NCI-H446 (cell line): ENCODE results near the gene BMI1.
A peak's percentile ranks its signal among the peaks of the same experiment; 100 is the strongest.

Source experiments
- DNase-seq, 2 experiments: peaks; one replicate each; lab custom pipeline; 2025; lab: John Stamatoyannopoulos, UW

BMI1 gene

DNA sequence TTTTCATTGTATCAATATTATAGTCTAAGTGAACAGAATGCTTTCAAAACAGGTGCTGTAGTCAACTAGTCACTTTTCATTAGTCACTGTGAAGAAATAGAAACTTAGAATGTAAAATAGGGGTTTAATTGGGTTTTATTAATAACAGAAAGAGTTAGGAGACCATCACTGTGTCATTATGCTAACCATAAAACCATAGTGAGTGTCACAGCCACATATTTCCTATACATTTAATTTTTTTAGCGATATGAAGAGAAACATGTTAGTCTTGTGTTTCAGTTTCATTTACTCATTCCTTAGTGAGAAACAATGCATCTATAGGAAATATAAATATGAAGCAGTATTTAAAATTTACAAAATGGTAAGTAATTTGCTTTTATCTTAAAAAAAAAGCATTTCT lies 46.6 kb downstream of the BMI1 start:
- no peak for DNase-seq

DNA sequence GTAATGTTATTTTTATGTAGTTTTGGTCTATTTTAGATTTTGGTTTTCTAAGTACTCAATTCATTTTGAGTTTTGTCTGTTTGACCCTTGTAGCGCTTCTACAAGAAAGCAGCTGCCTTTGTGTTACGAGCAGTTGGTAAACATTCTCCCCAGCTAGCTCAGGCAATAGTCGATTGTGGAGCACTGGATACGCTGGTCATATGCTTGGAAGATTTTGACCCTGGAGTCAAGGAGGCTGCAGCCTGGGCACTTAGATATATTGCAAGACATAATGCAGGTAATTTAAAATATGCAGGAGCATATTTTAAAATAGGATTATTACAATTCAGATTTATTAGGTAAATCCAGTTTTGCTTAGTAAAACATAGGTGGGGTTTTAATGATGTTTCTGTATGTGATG lies 47.5 kb downstream of the BMI1 start:
- no peak for DNase-seq

DNA sequence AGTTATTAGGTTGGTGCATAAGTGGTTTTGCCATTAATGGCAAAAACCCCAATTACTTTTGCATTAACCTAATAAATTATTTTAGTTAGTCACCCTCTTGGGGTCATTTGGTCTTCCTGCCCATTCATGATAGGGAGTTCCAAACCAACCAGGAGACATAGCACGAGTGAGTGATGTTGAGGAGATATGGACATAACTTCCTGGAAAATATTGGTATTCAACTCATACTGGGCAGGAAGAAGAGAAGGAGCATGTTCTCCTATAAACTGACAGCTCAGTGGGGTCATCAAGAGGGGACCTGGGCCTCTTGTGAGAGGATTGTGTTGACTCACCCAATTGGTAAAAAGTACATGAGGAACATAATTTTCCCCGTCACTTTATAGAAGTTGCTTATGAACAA lies 48.1 kb downstream of the BMI1 start:
- no peak for DNase-seq

DNA sequence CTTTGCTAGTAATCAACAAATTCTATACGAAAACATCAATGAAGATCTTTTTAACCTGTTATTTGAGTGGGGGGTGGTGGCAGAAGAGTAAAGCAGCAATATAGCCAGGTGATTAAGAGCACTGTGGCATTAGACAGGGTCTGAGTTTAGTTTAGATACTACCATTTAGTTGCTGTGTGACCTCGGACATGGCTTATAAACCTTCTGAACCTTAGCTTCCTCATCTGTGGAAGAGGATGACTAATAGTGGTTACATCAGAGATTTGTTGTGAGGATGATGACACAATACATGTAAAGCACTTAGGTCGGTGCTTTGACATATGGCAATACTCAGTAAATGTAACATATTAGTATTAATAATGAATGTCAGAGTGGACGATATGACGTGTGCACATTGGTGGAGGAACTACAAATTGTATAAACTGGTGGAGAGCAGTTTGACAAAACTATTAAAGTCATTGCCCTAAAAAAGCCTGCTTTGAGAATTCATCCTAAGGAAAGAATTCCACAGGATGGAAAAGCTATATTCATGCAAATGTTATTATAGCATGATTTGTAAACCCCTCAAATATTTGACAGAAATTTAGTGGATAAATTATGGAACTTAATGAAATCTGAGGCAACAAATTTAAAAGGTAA lies 48.7 kb downstream of the BMI1 start:
- DNase-seq, result no peak

DNA sequence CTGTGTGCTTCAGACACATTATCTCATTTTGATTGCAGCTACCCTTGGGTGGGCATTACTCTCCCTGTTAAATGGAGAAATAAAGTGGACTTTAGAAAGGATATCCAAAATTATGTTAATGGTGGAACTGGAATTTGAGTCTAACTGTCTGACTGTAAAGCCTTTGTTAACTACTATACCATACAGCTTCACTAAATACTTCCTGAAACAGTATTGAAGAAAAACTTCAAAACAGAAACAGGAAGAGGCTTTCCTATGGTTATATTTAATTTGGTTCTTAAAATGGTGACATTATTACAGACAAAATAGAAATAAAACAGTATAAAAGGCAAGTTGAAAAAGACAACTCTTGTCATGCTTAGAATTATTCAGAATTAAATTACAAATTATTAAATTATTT lies 49.4 kb downstream of the BMI1 start:
- DNase-seq, result no peak

DNA sequence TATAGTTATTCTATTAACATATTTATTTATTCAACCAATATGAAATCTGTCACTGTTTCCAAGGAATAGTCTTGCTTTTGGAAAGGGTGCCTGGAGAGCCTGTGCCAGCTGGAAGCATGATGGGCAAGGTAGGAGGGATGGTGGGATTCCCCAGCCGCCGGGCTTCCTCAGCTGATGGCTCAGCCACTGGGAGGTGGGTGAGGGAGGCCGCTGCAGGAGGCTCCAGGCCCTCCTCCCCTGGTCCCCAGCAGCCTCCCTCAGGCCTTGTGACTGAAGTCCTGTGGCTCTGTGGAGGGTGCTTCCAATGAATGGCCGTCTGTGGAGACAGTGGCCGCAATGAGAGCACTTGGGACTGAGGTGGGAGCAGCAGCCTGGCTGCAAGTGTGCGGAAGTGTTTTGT lies 51.4 kb downstream of the BMI1 start:
- DNase-seq, result peak in 1 of 2 experiments; percentile 5

DNA sequence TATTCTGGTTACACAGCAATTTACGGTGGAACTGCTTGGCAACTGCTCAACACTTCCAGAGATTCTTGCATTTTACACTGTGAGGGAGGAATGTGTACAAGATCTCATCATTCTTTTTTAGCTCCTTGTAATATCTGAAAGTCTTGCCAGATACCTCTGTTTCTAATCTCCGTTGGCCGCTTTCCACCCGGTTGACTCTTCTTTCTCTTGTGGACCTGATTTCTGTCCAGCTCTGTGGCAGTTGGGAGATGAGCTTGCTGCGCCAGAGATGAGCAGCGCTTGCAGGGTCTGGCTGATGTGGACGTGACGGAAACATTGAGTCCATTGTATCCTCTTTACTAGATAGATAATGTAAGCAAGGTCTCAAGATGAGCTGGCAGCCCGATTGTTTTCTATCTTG lies 52.0 kb downstream of the BMI1 start:
- peak in 1 of 2 experiments; percentile 38 for DNase-seq

DNA sequence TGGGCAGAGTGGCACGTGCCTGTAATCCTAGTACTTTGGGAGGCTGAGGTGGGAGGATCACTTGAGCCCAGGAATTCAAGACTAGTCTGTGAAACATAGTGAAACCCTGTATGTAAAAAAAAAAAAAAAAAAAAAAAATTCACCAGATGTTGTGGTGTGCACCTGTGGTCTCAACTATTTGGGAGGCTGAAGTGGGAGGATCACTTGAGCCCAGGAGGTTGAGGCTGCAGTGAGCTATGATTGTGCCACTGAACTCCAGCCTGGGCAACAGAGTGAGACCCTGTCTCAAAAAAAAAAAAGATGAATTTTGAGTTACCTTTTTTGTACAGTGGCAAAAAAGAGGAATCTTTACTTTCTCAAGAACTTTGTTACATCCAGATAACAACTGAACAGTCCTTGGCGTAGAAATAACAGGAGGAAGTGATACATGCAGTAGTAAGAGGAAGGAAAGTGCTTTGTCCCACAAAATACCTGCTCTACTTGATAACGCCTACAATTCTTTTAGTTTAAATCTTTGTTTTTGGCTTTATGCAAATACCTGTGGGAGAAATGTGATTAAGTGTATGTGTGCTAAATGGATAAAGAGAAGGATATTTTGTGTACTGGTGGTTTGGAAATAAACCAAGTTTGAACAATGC lies 53.7 kb downstream of the BMI1 start:
- no peak for DNase-seq

DNA sequence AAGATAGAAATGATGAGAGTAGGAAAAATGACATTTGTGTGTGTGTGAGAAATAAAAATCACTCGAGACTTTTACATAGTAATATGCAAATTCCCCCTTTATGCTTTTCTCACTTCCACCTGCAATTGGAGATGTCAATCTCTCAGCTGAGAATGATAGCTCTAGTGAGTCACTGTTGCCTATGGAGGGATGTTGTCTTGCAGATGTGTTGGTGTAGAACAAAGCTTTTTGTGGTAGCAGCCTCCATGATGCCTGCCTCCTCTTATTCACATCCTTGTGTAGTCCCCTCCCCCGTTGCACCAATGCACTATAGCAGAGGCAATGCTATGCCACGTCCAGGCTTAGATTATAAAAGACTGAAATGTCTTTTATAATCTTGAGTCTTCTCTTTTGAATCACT lies 58.2 kb downstream of the BMI1 start:
- no peak for DNase-seq
